ENCODE results near the gene BMP7.

Gene BMP7

DNA sequence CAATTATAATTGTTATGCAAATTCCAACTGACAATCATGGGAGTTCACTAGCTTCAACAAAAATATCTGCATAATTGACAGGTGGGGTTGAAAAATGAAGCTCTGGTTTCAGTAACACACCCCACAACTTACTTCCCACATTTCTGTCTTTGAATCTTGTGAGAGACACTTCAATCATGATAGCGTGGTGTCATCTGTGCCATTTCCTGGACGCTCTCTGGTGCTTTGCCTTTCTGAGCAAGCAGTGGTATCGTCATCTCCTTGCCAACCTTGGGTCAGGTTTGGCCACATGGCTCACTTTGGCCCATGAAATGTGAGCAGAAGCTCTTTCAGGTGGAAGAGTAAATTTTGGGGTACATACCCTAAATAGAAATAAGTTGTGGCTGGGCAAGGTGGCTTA, 10.2 kb downstream of the BMP7 start:
- no peak for DNase-seq (ENCODE audit: low read depth)
- TF ChIP-seq, protein P1, sequence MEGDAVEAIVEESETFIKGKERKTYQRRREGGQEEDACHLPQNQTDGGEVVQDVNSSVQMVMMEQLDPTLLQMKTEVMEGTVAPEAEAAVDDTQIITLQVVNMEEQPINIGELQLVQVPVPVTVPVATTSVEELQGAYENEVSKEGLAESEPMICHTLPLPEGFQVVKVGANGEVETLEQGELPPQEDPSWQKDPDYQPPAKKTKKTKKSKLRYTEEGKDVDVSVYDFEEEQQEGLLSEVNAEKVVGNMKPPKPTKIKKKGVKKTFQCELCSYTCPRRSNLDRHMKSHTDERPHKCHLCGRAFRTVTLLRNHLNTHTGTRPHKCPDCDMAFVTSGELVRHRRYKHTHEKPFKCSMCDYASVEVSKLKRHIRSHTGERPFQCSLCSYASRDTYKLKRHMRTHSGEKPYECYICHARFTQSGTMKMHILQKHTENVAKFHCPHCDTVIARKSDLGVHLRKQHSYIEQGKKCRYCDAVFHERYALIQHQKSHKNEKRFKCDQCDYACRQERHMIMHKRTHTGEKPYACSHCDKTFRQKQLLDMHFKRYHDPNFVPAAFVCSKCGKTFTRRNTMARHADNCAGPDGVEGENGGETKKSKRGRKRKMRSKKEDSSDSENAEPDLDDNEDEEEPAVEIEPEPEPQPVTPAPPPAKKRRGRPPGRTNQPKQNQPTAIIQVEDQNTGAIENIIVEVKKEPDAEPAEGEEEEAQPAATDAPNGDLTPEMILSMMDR (conservative IDR thresholded peaks at IDR 0.05; ENCODE audit: low read depth, low read length) = no peak
- H3K4me3 ChIP-seq (ENCODE audit: low read length) = no peak overlapping the region

DNA sequence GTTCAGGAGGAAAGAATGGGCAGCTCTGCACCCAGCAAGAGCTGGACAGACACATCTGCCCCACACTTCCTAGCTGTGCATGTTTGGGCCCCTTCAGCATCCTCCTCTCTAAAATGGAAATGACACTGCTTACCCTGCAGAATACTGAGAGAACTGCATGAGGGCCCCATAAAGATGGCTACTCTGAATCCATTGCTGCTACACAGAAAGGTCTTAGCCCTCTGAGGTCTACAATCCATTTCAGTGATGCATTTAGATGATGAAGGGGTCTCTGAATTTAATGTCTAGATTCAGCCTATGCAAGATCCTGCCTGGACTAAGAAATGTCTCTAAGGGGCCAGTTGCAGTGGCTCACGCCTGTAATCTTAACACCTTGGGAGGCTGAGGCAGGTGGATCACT, 11.3 kb downstream of the BMP7 start:
- no peak overlapping the region for H3K4me3 ChIP-seq (ENCODE audit: low read length)
- no peak for DNase-seq (ENCODE audit: low read depth)
- TF ChIP-seq, protein P1 (conservative IDR thresholded peaks at IDR 0.05; ENCODE audit: low read depth, low read length) = no peak

DNA sequence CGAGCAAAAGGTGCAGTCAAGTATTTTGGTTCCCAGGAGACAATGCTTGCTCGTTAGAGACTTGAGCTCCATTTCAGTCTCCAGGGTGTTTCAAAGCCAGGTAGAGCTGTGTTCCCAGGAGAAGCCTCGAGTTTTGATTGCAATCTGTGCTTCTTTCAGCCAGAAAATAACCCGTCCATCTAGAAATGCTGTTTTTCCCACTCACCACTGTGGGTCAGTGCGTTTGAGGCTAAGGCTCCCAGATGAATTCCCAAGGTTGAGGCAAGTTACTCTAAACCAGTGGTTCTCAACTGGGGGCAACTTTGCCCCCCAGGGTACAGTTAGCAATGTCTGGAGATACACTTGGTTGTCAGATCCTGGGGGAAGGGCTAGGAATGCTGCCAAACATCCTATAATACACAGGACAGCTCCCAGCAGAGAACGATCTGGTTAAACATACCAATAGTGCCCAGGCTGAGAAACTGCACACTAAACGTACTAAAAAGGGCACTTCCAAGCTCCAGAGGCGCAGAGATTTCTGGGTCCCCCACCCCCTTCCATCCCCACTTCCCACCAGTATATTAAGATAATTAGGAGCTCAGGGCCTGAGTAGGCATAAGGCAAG, 13.8 kb downstream of the BMP7 start:
- no peak for DNase-seq (ENCODE audit: low read depth)
- TF ChIP-seq, protein P1 (conservative IDR thresholded peaks at IDR 0.05; ENCODE audit: low read depth, low read length) = no peak
- H3K4me3 ChIP-seq (ENCODE audit: low read length) = no peak overlapping the region

DNA sequence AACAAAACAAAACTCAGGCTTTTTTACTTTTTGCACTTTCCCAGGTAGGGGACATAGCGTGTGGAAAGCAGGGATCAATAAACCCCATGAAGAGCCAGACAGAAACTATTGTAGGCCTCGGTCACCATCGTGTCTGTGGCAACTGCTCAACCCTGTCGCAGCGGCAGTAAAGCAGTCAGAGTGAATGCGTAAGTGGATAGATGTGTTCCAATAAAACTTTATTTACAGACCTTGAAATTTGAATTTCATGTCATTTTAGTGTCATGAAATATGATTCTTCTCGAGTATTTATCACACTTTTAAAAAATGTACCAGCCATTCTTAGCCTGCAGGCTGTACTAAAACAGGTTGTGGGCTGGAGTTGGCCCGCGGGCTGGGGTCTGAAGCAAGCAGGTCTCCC, 14.5 kb downstream of the BMP7 start:
- TF ChIP-seq, protein P1 (conservative IDR thresholded peaks at IDR 0.05; ENCODE audit: low read depth, low read length) = no peak
- H3K4me3 ChIP-seq (ENCODE audit: low read length) = no peak overlapping the region
- no peak for DNase-seq (ENCODE audit: low read depth)

DNA sequence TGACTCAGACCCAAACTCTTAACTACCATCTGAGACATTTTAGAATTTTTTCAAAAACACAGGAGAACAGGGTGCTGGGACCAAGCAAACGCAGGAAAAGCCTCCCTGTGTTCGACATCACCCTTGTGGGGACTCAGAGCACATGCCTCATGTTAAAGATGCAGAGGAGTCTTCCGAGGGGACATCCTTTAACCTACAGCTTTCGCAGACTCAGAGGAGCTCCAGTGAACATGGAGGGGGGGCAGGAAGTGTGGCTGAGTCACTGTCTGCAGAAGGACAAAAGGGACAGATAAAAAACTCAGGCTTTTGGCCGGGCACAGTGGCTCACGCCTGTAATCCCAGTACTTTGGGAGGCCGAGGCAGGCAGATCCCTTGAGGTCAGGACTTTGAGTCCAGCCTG, 15.1 kb downstream of the BMP7 start:
- no peak for DNase-seq (ENCODE audit: low read depth)
- TF ChIP-seq, protein P1 (conservative IDR thresholded peaks at IDR 0.05; ENCODE audit: low read depth, low read length) = no peak
- H3K4me3 ChIP-seq (ENCODE audit: low read length) = no peak overlapping the region

DNA sequence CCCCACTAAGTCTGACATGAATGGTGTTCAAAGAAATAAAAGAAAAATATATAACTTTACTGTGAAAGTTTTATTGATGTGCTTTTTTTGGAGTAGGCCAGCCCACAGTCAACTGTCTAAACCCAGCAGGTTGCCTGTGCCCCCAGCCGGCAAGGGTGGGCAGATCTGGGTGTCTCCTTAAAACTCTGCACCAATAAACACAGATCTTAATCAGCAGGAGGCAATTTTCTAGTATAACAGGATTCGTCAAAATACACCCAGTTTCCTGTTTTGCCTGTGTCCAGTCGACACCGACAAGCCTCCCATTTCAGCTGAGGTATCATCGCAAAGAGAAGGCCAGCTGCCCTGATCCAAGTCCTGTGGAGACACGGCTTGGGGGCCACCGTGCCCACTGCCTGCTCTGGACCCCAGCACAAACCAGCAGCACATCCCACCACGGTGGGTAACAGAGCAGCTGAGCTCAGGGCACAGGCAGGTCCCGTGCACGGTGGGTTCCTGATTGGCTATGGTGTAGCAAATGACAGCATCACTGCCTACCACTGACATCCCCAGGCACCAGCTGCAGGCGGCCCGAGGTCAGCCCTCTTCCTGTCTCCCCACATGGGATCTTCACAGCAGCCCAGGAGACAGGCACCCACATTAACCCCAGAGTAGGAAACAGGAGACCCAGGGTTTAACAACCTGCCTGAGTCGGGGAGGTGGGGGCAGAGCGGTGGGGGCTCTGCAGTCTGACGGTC, 15.7 kb downstream of the BMP7 start:
- TF ChIP-seq, protein P1 (conservative IDR thresholded peaks at IDR 0.05; ENCODE audit: low read depth, low read length) = no peak
- no peak for DNase-seq (ENCODE audit: low read depth)
- no peak overlapping the region for H3K4me3 ChIP-seq (ENCODE audit: low read length)

DNA sequence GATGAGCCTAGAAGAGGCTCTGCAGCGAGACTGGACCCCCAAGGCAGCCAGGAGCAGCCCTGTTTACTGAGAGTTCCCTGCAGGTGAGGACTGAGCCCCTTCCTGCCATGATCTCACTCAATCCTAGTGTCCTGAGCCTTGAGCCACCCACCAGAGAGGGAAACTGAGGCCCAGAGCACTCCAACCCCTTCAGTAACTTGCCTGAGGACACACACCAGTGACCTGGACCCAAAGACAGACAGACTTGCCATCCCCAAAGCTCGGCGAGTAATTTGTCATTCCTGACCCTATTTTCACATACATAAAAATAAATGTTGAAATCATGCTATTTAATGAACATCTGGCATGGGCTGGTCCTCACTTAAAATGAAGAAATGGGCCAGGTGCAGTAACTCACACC, 16.7 kb downstream of the BMP7 start:
- H3K4me3 ChIP-seq (ENCODE audit: low read length) = no peak overlapping the region
- DNase-seq (ENCODE audit: low read depth) = no peak
- TF ChIP-seq, protein P1 (conservative IDR thresholded peaks at IDR 0.05; ENCODE audit: low read depth, low read length) = no peak

All from retinal pigment epithelial cell (primary cell).